Loucy (cell line): ENCODE measurements around the gene SOCS2.

Experiments used
- H2AFZ ChIP-seq: fragments of 200-600 bp; sonication (generic); 2 replicates; pipeline ENCODE4 v1.6.0; 2016; ENCODE audit warnings: antibody characterized with exemption, mild to moderate bottlenecking, low read length, moderate library complexity
- H3F3A ChIP-seq: fragments of 200-600 bp; 2 replicates; pipeline ENCODE4 v1.6.0; 2016; ENCODE audit warnings: antibody characterized with exemption, low read depth, mild to moderate bottlenecking
- H3K27me3 ChIP-seq: fragments of 200-600 bp; sonication (generic); 2 replicates; pipeline ENCODE4 v1.6.1; 2014; ENCODE audit warnings: low read length, mild to moderate bottlenecking; ENCODE audit not compliant: insufficient read depth, poor library complexity, severe bottlenecking
- H3K36me3 ChIP-seq: fragments of 200-600 bp; sonication (generic); 2 replicates; pipeline ENCODE4 v1.6.1; 2016; ENCODE audit warnings: low read length; ENCODE audit not compliant: insufficient read depth
- H3K4me1 ChIP-seq: fragments of 200-600 bp; sonication (generic); 2 replicates; pipeline ENCODE4 v1.5.1; 2014; ENCODE audit warnings: low read length, mild to moderate bottlenecking; ENCODE audit not compliant: insufficient read depth, poor library complexity, severe bottlenecking
- H3K4me2 ChIP-seq: fragments of 200-600 bp; sonication (generic); 2 replicates; pipeline ENCODE4 v1.6.0; 2014; ENCODE audit warnings: antibody characterized with exemption, low read length, low read depth, mild to moderate bottlenecking; ENCODE audit not compliant: poor library complexity, severe bottlenecking
- H3K4me3 ChIP-seq: fragments of 200-600 bp; sonication (generic); 2 replicates; pipeline ENCODE4 v1.5.1; 2014; ENCODE audit warnings: low read length, mild to moderate bottlenecking, mixed read lengths; ENCODE audit not compliant: poor library complexity, severe bottlenecking
- H3K79me2 ChIP-seq: fragments of 200-600 bp; sonication (generic); 2 replicates; pipeline ENCODE4 v1.6.1; 2014; ENCODE audit warnings: low read length; ENCODE audit not compliant: insufficient read depth
- H3K9ac ChIP-seq: fragments of 200-600 bp; sonication (generic); 2 replicates; pipeline ENCODE4 v1.6.0; 2014; ENCODE audit warnings: mild to moderate bottlenecking, low read depth, low read length, moderate library complexity; ENCODE audit not compliant: poor library complexity, severe bottlenecking
- H3K9me2 ChIP-seq: fragments of 200-600 bp; sonication (generic); replicated peaks from 2 replicates; pipeline ENCODE4 v1.6.1; 2016; ENCODE audit warnings: low read depth, low read length, mixed read lengths
- H3K9me3 ChIP-seq: fragments of 200-600 bp; sonication (generic); 2 replicates; pipeline ENCODE4 v1.6.1; 2014; ENCODE audit warnings: mild to moderate bottlenecking, antibody characterized with exemption, low read length, low read depth; ENCODE audit not compliant: insufficient read depth
- H4K20me1 ChIP-seq: fragments of 200-600 bp; sonication (generic); 2 replicates; pipeline ENCODE4 v1.6.0; 2014; ENCODE audit warnings: antibody characterized with exemption, low read length, mild to moderate bottlenecking; ENCODE audit not compliant: insufficient read depth, poor library complexity, severe bottlenecking
- CTCF ChIP-seq: fragments of 200-600 bp; sonication (generic); conservative IDR thresholded peaks from 2 replicates; pipeline ENCODE4 v1.5.1; 2014; ENCODE audit warnings: mild to moderate bottlenecking, antibody characterized with exemption, low read length
- EZH2phosphoT487 ChIP-seq: fragments of 200-600 bp; IDR thresholded peaks from 2 replicates; pipeline ENCODE4 v1.6.1; 2018; ENCODE audit warnings: antibody characterized with exemption, mild to moderate bottlenecking, moderate library complexity, borderline replicate concordance

Gene SOCS2

GRCh38 chr12:93580682-93581081 lies 8.2 kb downstream of the SOCS2 start:
- no peaks in the 10 kb centered on the region for H3K79me2 ChIP-seq
- no peaks in the 10 kb centered on the region for H3K9me2 ChIP-seq
- no peaks in the 10 kb centered on the region for H3F3A ChIP-seq
- H3K36me3 ChIP-seq: no peaks in the 10 kb centered on the region
- H3K27me3 ChIP-seq: peaks cover 12% of the 10 kb centered on the region
- TF ChIP-seq EZH2phosphoT487: no peak
- no peak for TF ChIP-seq CTCF
- H3K4me2 ChIP-seq: no peak overlapping the region
- no peak overlapping the region for H3K9ac ChIP-seq
- H3K9me3 ChIP-seq: no peaks in the 10 kb centered on the region
- H3K4me1 ChIP-seq: no peaks in the 10 kb centered on the region
- no peaks in the 10 kb centered on the region for H4K20me1 ChIP-seq
- no peak overlapping the region for H3K4me3 ChIP-seq
- no peak overlapping the region for H2AFZ ChIP-seq

- H3K36me3 ChIP-seq: no peaks in the 10 kb centered on the region
- H3K79me2 ChIP-seq: no peaks in the 10 kb centered on the region
- no peaks in the 10 kb centered on the region for H4K20me1 ChIP-seq
- H3K9ac ChIP-seq: no peak overlapping the region
- H3K4me1 ChIP-seq: no peaks in the 10 kb centered on the region
- no peak for TF ChIP-seq EZH2phosphoT487
- TF ChIP-seq CTCF: no peak
- peaks cover 5% of the 10 kb centered on the region for H3K27me3 ChIP-seq
- no peaks in the 10 kb centered on the region for H3K9me2 ChIP-seq
- H3K9me3 ChIP-seq: no peaks in the 10 kb centered on the region
- H3F3A ChIP-seq: no peaks in the 10 kb centered on the region
- H3K4me2 ChIP-seq: no peak overlapping the region
- H3K4me3 ChIP-seq: no peak overlapping the region
- H2AFZ ChIP-seq: no peak overlapping the region
These were observed 8.9 kb downstream of the SOCS2 start for GRCh38 chr12:93581370-93581769.

GRCh38 chr12:93582351-93582750 lies 9.9 kb downstream of the SOCS2 start:
- Histone ChIP-seq H3K4me2 (no peak overlapping the region), H3K27me3 (no peaks in the 10 kb centered on the region), H4K20me1 (no peaks in the 10 kb centered on the region), H3K9me3 (no peaks in the 10 kb centered on the region), H3K4me3 (no peak overlapping the region), H3K79me2 (no peaks in the 10 kb centered on the region), H3K36me3 (no peaks in the 10 kb centered on the region), H3K9me2 (no peaks in the 10 kb centered on the region), H3F3A (no peaks in the 10 kb centered on the region), H3K4me1 (no peaks in the 10 kb centered on the region), H3K9ac (no peak overlapping the region), H2AFZ (no peak overlapping the region)
- TF ChIP-seq EZH2phosphoT487 (no peak), CTCF (no peak)
